Stimulated activated CD4-positive, alpha-beta T cell treated with anti-CD3 and anti-CD28 coated beads, Interleukin-15, amount 100 ng/mL, for 1 hour (primary cell): ENCODE results near the gene DVL2.

Experiments used
- DNase-seq, 2 donors: peaks; one replicate each; pipeline ENCODE4 v3.0.0-alpha.2; 2020; ENCODE audit warnings: low read depth in 1 of 2, low spot score in 1 of 2

DVL2 gene

GRCh38 chr17:7176107-7176840 is 58.0 kb downstream of the DVL2 start:
- DNase-seq: no peak
